ENCODE data around the gene ARL6IP4.

Gene ARL6IP4

GRCh38 chr12:122979001-122979907, 1.2 kb upstream of the ARL6IP4 start:
- Histone ChIP-seq H3K27me3 (ENCODE audit: insufficient read depth, poor library complexity, severe bottlenecking) (no peaks in the 10 kb centered on the region), H3K4me3 (replicated peaks; ENCODE audit: insufficient read depth, low read length) (peak overlapping the region; percentile 75), H3K27ac (replicated peaks) (peak overlapping the region; percentile 81; the same call in 1 of the 2 replicates)
- TF ChIP-seq CTCF (IDR thresholded peaks at IDR 0.05; ENCODE audit: insufficient read depth, low read length) (no peak), GABPA (IDR thresholded peaks at IDR 0.05; ENCODE audit: low read depth) (no peak), SPI1 (IDR thresholded peaks at IDR 0.05; ENCODE audit: borderline replicate concordance, low read depth) (no peak), POLR2AphosphoS5 (IDR thresholded peaks at IDR 0.05; ENCODE audit: low read depth) (no peak)
- TF ChIP-seq, protein P1, sequence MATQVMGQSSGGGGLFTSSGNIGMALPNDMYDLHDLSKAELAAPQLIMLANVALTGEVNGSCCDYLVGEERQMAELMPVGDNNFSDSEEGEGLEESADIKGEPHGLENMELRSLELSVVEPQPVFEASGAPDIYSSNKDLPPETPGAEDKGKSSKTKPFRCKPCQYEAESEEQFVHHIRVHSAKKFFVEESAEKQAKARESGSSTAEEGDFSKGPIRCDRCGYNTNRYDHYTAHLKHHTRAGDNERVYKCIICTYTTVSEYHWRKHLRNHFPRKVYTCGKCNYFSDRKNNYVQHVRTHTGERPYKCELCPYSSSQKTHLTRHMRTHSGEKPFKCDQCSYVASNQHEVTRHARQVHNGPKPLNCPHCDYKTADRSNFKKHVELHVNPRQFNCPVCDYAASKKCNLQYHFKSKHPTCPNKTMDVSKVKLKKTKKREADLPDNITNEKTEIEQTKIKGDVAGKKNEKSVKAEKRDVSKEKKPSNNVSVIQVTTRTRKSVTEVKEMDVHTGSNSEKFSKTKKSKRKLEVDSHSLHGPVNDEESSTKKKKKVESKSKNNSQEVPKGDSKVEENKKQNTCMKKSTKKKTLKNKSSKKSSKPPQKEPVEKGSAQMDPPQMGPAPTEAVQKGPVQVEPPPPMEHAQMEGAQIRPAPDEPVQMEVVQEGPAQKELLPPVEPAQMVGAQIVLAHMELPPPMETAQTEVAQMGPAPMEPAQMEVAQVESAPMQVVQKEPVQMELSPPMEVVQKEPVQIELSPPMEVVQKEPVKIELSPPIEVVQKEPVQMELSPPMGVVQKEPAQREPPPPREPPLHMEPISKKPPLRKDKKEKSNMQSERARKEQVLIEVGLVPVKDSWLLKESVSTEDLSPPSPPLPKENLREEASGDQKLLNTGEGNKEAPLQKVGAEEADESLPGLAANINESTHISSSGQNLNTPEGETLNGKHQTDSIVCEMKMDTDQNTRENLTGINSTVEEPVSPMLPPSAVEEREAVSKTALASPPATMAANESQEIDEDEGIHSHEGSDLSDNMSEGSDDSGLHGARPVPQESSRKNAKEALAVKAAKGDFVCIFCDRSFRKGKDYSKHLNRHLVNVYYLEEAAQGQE (IDR thresholded peaks at IDR 0.05; ENCODE audit: insufficient replicate concordance, low read depth), result no peak
- DNase-seq (ENCODE audit: low read depth in 1 of 2, low spot score in 1 of 2), result no peak

DNA sequence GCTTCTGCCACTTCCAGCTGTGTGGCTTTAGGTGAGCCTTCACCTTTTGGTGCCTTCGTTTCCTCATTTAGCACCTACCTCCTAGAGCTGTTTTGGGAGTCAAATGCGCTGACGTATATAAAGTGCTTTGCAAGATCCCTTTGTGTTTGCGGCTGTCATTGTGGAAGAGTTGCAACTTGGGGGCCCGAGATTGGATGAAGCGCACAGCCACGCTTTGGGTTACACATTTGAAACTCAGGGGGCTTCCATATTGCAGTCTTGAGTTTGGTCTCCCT, 636 bp upstream of the ARL6IP4 start:
- peak overlapping the region; percentile 75 for H3K4me3 ChIP-seq (replicated peaks; ENCODE audit: insufficient read depth, low read length)
- DNase-seq (ENCODE audit: low read depth in 1 of 2, low spot score in 1 of 2), result peak in 1 of 2 experiments; percentile 29
- TF ChIP-seq GABPA (IDR thresholded peaks at IDR 0.05; ENCODE audit: low read depth) (no peak), CTCF (IDR thresholded peaks at IDR 0.05; ENCODE audit: insufficient read depth, low read length) (no peak), SPI1 (IDR thresholded peaks at IDR 0.05; ENCODE audit: borderline replicate concordance, low read depth) (no peak), POLR2AphosphoS5 (IDR thresholded peaks at IDR 0.05; ENCODE audit: low read depth) (no peak)
- TF ChIP-seq, protein P1 (IDR thresholded peaks at IDR 0.05; ENCODE audit: insufficient replicate concordance, low read depth), result no peak
- H3K27ac ChIP-seq (replicated peaks), result peak overlapping the region; percentile 81
- no peaks in the 10 kb centered on the region for H3K27me3 ChIP-seq (ENCODE audit: insufficient read depth, poor library complexity, severe bottlenecking)

GRCh38 chr12:122981036-122981471, 573 bp downstream of the ARL6IP4 start:
- peak overlapping the region; percentile 75 for H3K4me3 ChIP-seq (replicated peaks; ENCODE audit: insufficient read depth, low read length)
- no peak for DNase-seq (ENCODE audit: low read depth in 1 of 2, low spot score in 1 of 2)
- TF ChIP-seq GABPA (IDR thresholded peaks at IDR 0.05; ENCODE audit: low read depth) (no peak), CTCF (IDR thresholded peaks at IDR 0.05; ENCODE audit: insufficient read depth, low read length) (no peak), SPI1 (IDR thresholded peaks at IDR 0.05; ENCODE audit: borderline replicate concordance, low read depth) (no peak), POLR2AphosphoS5 (IDR thresholded peaks at IDR 0.05; ENCODE audit: low read depth) (no peak)
- TF ChIP-seq, protein P1 (IDR thresholded peaks at IDR 0.05; ENCODE audit: insufficient replicate concordance, low read depth), result no peak
- no peaks in the 10 kb centered on the region for H3K27me3 ChIP-seq (ENCODE audit: insufficient read depth, poor library complexity, severe bottlenecking)
- H3K27ac ChIP-seq (replicated peaks), result peak overlapping the region; percentile 81
